DND-41 (cell line): ENCODE measurements around the gene HPCAL1.

Experiments
- ATAC-seq: fragments of 200-7000 bp; cut with Tn5 transposase; 3 replicates; pipeline ENCODE4 v1.9.1; 2021; ENCODE audit warnings: low read depth; ENCODE audit not compliant: insufficient read depth
- DNase-seq: peaks from one replicate; pipeline ENCODE4 v3.0.0-alpha.2; 2020
- H2AFZ ChIP-seq: 2 replicates; pipeline ENCODE4 v1.6.0; 2012; ENCODE audit warnings: low read depth, low read length
- H3K27ac ChIP-seq: 2 replicates; pipeline ENCODE4 v1.5.1; 2012; ENCODE audit warnings: low read length, inconsistent platforms
- H3K27me3 ChIP-seq: fragments of 200-600 bp; sonication (generic); 2 replicates; pipeline ENCODE4 v1.6.0; 2012; ENCODE audit warnings: low read length, mild to moderate bottlenecking, inconsistent platforms; ENCODE audit not compliant: insufficient read depth, poor library complexity
- H3K36me3 ChIP-seq: 2 replicates; pipeline ENCODE4 v1.5.1; 2012; ENCODE audit warnings: low read length, inconsistent platforms; ENCODE audit not compliant: insufficient read depth
- H3K4me1 ChIP-seq: 2 replicates; pipeline ENCODE4 v1.5.1; 2012; ENCODE audit warnings: mild to moderate bottlenecking, low read length; ENCODE audit not compliant: insufficient read depth
- H3K4me2 ChIP-seq: 2 replicates; pipeline ENCODE4 v1.6.0; 2012; ENCODE audit warnings: mild to moderate bottlenecking, moderate library complexity, low read length, inconsistent platforms; ENCODE audit not compliant: insufficient read depth
- H3K4me3 ChIP-seq, 2 experiments: fragments of 200-600 bp in 1 of 2; shearing (Covaris generic) in 1 of 2; 2 replicates each; pipeline ENCODE4 v1.5.1; 2012 to 2016; ENCODE audit warnings: inconsistent platforms in 2 of 2, low read length in 2 of 2, mild to moderate bottlenecking in 2 of 2, low read depth in 1 of 2, moderate library complexity in 1 of 2
- H3K79me2 ChIP-seq: 2 replicates; pipeline ENCODE4 v1.6.0; 2012; ENCODE audit warnings: low read length, inconsistent platforms; ENCODE audit not compliant: insufficient read depth
- H3K9ac ChIP-seq: 2 replicates; pipeline ENCODE4 v1.6.0; 2012; ENCODE audit warnings: low read depth, mild to moderate bottlenecking, inconsistent platforms, low read length, moderate library complexity
- H3K9me3 ChIP-seq: 2 replicates; pipeline ENCODE4 v1.5.1; 2012; ENCODE audit warnings: low read length, moderate library complexity, mild to moderate bottlenecking, inconsistent platforms; ENCODE audit not compliant: insufficient read depth, severe bottlenecking
- H4K20me1 ChIP-seq: 2 replicates; pipeline ENCODE4 v1.6.0; 2012; ENCODE audit warnings: low read length; ENCODE audit not compliant: insufficient read depth
- CTCF ChIP-seq: IDR thresholded peaks from 2 replicates; pipeline ENCODE4 v1.5.1; 2012; ENCODE audit warnings: borderline replicate concordance, low read length, moderate library complexity, mild to moderate bottlenecking; ENCODE audit not compliant: poor library complexity, severe bottlenecking; ENCODE audit errors: extremely low read depth
- EZH2 ChIP-seq: IDR thresholded peaks from 3 replicates; pipeline ENCODE4 v1.6.1; 2012; ENCODE audit warnings: borderline replicate concordance, low read depth, mild to moderate bottlenecking, moderate library complexity, low read length, inconsistent platforms; ENCODE audit not compliant: severe bottlenecking

HPCAL1 gene

GRCh38 chr2:10352361-10352760, 49.7 kb downstream of the HPCAL1 start:
- Histone ChIP-seq H3K4me2 (no peak overlapping the region), H3K27ac (no peak overlapping the region), H4K20me1 (peaks cover 24% of the 10 kb centered on the region), H3K36me3 (no peaks in the 10 kb centered on the region), H3K4me3 (no peak overlapping the region), H3K27me3 (no peaks in the 10 kb centered on the region), H2AFZ (no peak overlapping the region), H3K79me2 (no peaks in the 10 kb centered on the region), H3K4me1 (no peaks in the 10 kb centered on the region), H3K9me3 (no peaks in the 10 kb centered on the region), H3K9ac (no peak overlapping the region)
- TF ChIP-seq EZH2 = no peak
- no peak for TF ChIP-seq CTCF
- no peak for ATAC-seq
- DNase-seq = no peak

- H3K27ac ChIP-seq = no peak overlapping the region
- no peak overlapping the region for H3K4me2 ChIP-seq
- no peak overlapping the region for H3K9ac ChIP-seq
- peaks cover 19% of the 10 kb centered on the region for H4K20me1 ChIP-seq
- no peaks in the 10 kb centered on the region for H3K79me2 ChIP-seq
- no peaks in the 10 kb centered on the region for H3K4me1 ChIP-seq
- ATAC-seq (no peak), DNase-seq (no peak)
- H3K9me3 ChIP-seq = no peaks in the 10 kb centered on the region
- TF ChIP-seq CTCF = no peak
- TF ChIP-seq EZH2 = no peak
- H3K27me3 ChIP-seq = no peaks in the 10 kb centered on the region
- no peak overlapping the region for H2AFZ ChIP-seq
- no peak overlapping the region for H3K4me3 ChIP-seq
- H3K36me3 ChIP-seq = no peaks in the 10 kb centered on the region
Observed at GRCh38 chr2:10352972-10353371, 50.3 kb downstream of the HPCAL1 start.

- Histone ChIP-seq H3K27me3 (no peaks in the 10 kb centered on the region), H3K4me1 (no peaks in the 10 kb centered on the region), H3K9ac (no peak overlapping the region), H2AFZ (no peak overlapping the region), H3K4me3 (no peak overlapping the region), H3K4me2 (no peak overlapping the region), H4K20me1 (peaks cover 19% of the 10 kb centered on the region), H3K9me3 (no peaks in the 10 kb centered on the region), H3K79me2 (no peaks in the 10 kb centered on the region), H3K27ac (no peak overlapping the region), H3K36me3 (no peaks in the 10 kb centered on the region)
- DNase-seq (no peak), ATAC-seq (no peak)
- TF ChIP-seq EZH2 = no peak
- TF ChIP-seq CTCF = no peak
Observed at GRCh38 chr2:10353931-10354330, 51.2 kb downstream of the HPCAL1 start.

- Histone ChIP-seq H3K36me3 (no peaks in the 10 kb centered on the region), H2AFZ (no peak overlapping the region), H3K4me3 (no peak overlapping the region), H3K9ac (no peak overlapping the region), H3K9me3 (no peaks in the 10 kb centered on the region), H4K20me1 (peaks cover 19% of the 10 kb centered on the region), H3K4me2 (no peak overlapping the region), H3K4me1 (no peaks in the 10 kb centered on the region), H3K27me3 (no peaks in the 10 kb centered on the region), H3K79me2 (no peaks in the 10 kb centered on the region), H3K27ac (no peak overlapping the region)
- no peak for DNase-seq
- no peak for ATAC-seq
- TF ChIP-seq EZH2 (no peak), CTCF (no peak)
Observed at GRCh38 chr2:10354399-10354798, 51.7 kb downstream of the HPCAL1 start.
